A549 (cell line): Measurements from ENCODE around the gene AGFG1. TPM values are rescaled to one million over a fixed set of nuclear protein-coding genes. Genes with fewer than 3 reads are reported as not detected.

Source experiments
- ATAC-seq, 2 experiments: fragments of 200-7000 bp in 1 of 2; fragments of >200 bp in 1 of 2; cut with Nextera tagmentation in 1 of 2; cut with Tn5 transposase in 1 of 2; 3 replicates each; pipeline versions ENCODE4 v1.8.0 to v1.9.1; 2018 to 2020; ENCODE audit warnings: mild to moderate bottlenecking in 1 of 2, moderate library complexity in 1 of 2
- CTCF ChIA-PET: fragments of 300-600 bp; sonication (Branson Sonifier 250); formaldehyde crosslinking; extraction: SDS; loops from one replicate; lab custom pipeline; 2021; ENCODE audit warnings: antibody characterized with exemption, inconsistent platforms; lab: Yijun Ruan, JAX
- POLR2A ChIA-PET: fragments of 350-600 bp; formaldehyde crosslinking; extraction: SDS; loops from one replicate; lab custom pipeline; 2021; ENCODE audit warnings: antibody characterized with exemption, inconsistent platforms; lab: Yijun Ruan, JAX
- DNase-seq, 2 experiments: peaks; one replicate each; pipeline versions ENCODE4 v3.0.0 to v3.0.0-alpha.2; 2011 to 2016; ENCODE audit warnings: low read depth in 1 of 2, low spot score in 1 of 2
- FAIRE-seq: peaks from 2 replicates; lab custom pipeline; 2011; peaks lifted over from hg19 to GRCh38; lab: Jason Lieb, UNC
- H3K27ac ChIP-seq, 2 experiments: fragments of >200 bp; sonication (Bioruptor Twin); formaldehyde crosslinking; 3 replicates each; pipeline ENCODE4 v1.5.1; 2016 to 2017
- H3K4me1 ChIP-seq: fragments of >200 bp; sonication (Bioruptor Twin); formaldehyde crosslinking; 3 replicates; pipeline ENCODE4 v1.6.1; 2016
- H3K4me2 ChIP-seq: fragments of >200 bp; sonication (Bioruptor Twin); formaldehyde crosslinking; 3 replicates; pipeline ENCODE4 v1.6.1; 2016
- H3K4me3 ChIP-seq: fragments of >200 bp; sonication (Bioruptor Twin); formaldehyde crosslinking; 3 replicates; pipeline ENCODE4 v1.5.1; 2016
- H3K9me3 ChIP-seq: fragments of >200 bp; sonication (Bioruptor Twin); formaldehyde crosslinking; 3 replicates; pipeline ENCODE4 v1.6.1; 2016
- BCL3 ChIP-seq: fragments of >200 bp; sonication (Bioruptor Twin); formaldehyde crosslinking; IDR thresholded peaks from 3 replicates; pipeline ENCODE4 v1.6.1; 2016
- BHLHE40 ChIP-seq: IDR thresholded peaks from 2 replicates; pipeline ENCODE4 v1.6.1; 2012; ENCODE audit warnings: low read depth, low read length, inconsistent platforms
- CBX2 ChIP-seq: fragments of 200-600 bp; sonication (generic); IDR thresholded peaks from 2 replicates; pipeline ENCODE4 v1.6.1; 2016; ENCODE audit warnings: low read depth, mild to moderate bottlenecking, borderline replicate concordance
- CHD2 ChIP-seq: fragments of 150-350 bp; IDR thresholded peaks from 2 replicates; pipeline ENCODE4 v1.6.1; 2014; ENCODE audit warnings: low read length; ENCODE audit not compliant: partially characterized antibody
- EHF ChIP-seq: fragments of 250-450 bp; sonication (Bioruptor Pico); IDR thresholded peaks from 2 replicates; pipeline ENCODE4 v1.5.0; 2020; ENCODE audit warnings: mild to moderate bottlenecking
- EP300 ChIP-seq, 2 experiments: fragments of >200 bp; sonication (Bioruptor Twin); formaldehyde crosslinking; IDR thresholded peaks; 2 replicates in 1 of 2; 3 replicates in 1 of 2; pipeline ENCODE4 v1.6.1; 2016 to 2017
- FOSB ChIP-seq: fragments of 250-450 bp; sonication (Bioruptor Pico); IDR thresholded peaks from 2 replicates; pipeline ENCODE4 v1.5.0; 2020; ENCODE audit warnings: mild to moderate bottlenecking, moderate library complexity
- FOSL2 ChIP-seq, 2 experiments: fragments of 450-650 bp in 1 of 2; fragments of >200 bp in 1 of 2; sonication (Bioruptor Twin) in 1 of 2; formaldehyde crosslinking; IDR thresholded peaks; 2 replicates each; pipeline versions ENCODE4 v1.5.0 to v1.6.1; 2016 to 2020; ENCODE audit warnings: mild to moderate bottlenecking in 1 of 2, moderate library complexity in 1 of 2
- FOXS1 ChIP-seq: fragments of 250-450 bp; sonication (Bioruptor Pico); IDR thresholded peaks from 2 replicates; pipeline ENCODE4 v1.5.0; 2020; ENCODE audit warnings: mild to moderate bottlenecking, moderate library complexity
- GATA3 ChIP-seq: IDR thresholded peaks from 2 replicates; pipeline ENCODE4 v1.6.1; 2012; ENCODE audit warnings: borderline replicate concordance
- HDAC2 ChIP-seq: fragments of 200-600 bp; sonication (generic); IDR thresholded peaks from 2 replicates; pipeline ENCODE4 v1.6.1; 2016
- HES2 ChIP-seq: fragments of >200 bp; sonication (Bioruptor Twin); formaldehyde crosslinking; IDR thresholded peaks from 2 replicates; pipeline ENCODE4 v1.6.1; 2016
- HOXA7 ChIP-seq: fragments of 250-450 bp; sonication (Bioruptor Pico); IDR thresholded peaks from 2 replicates; pipeline ENCODE4 v1.5.0; 2020; ENCODE audit warnings: mild to moderate bottlenecking, moderate library complexity
- HOXB5 ChIP-seq: fragments of 250-450 bp; sonication (Bioruptor Pico); IDR thresholded peaks from 2 replicates; pipeline ENCODE4 v1.5.0; 2020; ENCODE audit warnings: mild to moderate bottlenecking, moderate library complexity
- KDM5A ChIP-seq: fragments of 200-600 bp; sonication (generic); IDR thresholded peaks from 2 replicates; pipeline ENCODE4 v1.6.1; 2016; ENCODE audit warnings: antibody characterized with exemption, mild to moderate bottlenecking
- MAFK ChIP-seq: fragments of 450-650 bp; IDR thresholded peaks from 2 replicates; pipeline ENCODE4 v1.6.1; 2014; ENCODE audit not compliant: partially characterized antibody
- MAZ ChIP-seq: fragments of 150-350 bp; IDR thresholded peaks from 2 replicates; pipeline ENCODE4 v1.6.1; 2014; ENCODE audit warnings: antibody characterized with exemption, low read depth, low read length, borderline replicate concordance
- MYC ChIP-seq: IDR thresholded peaks from 2 replicates; pipeline ENCODE4 v1.6.1; 2012; ENCODE audit warnings: mild to moderate bottlenecking, inconsistent platforms, low read length, improper control_type of control experiment, borderline replicate concordance
- PHF8 ChIP-seq: fragments of 200-600 bp; sonication (generic); IDR thresholded peaks from 2 replicates; pipeline ENCODE4 v1.6.1; 2016; ENCODE audit warnings: low read depth, mild to moderate bottlenecking, antibody characterized with exemption, moderate library complexity, borderline replicate concordance
- POLR2A ChIP-seq: IDR thresholded peaks from 2 replicates; pipeline ENCODE4 v1.6.1; 2012; ENCODE audit warnings: mild to moderate bottlenecking, low read length
- POLR2AphosphoS2 ChIP-seq: conservative IDR thresholded peaks from 2 replicates; pipeline ENCODE4 v1.6.1; 2012; ENCODE audit warnings: low read length, improper control_type of control experiment, inconsistent platforms
- RAD21 ChIP-seq, 2 experiments: fragments of >200 bp in 1 of 2; sonication (Bioruptor Twin) in 1 of 2; formaldehyde crosslinking in 1 of 2; IDR thresholded peaks in 1 of 2; conservative IDR thresholded peaks in 1 of 2; 2 replicates in 1 of 2; 3 replicates in 1 of 2; pipeline ENCODE4 v1.6.1; 2012 to 2018; ENCODE audit warnings: inconsistent platforms in 1 of 2
- RARB ChIP-seq: fragments of 250-450 bp; sonication (Bioruptor Pico); IDR thresholded peaks from 2 replicates; pipeline ENCODE4 v1.8.0; 2021; ENCODE audit warnings: mild to moderate bottlenecking, moderate library complexity
- RCOR1 ChIP-seq: fragments of 150-350 bp; IDR thresholded peaks from 2 replicates; pipeline ENCODE4 v1.6.1; 2014; ENCODE audit warnings: antibody characterized with exemption, low read length, low read depth
- RFX5 ChIP-seq: fragments of 450-650 bp; IDR thresholded peaks from 2 replicates; pipeline ENCODE4 v1.7.1; 2014; ENCODE audit warnings: antibody characterized with exemption, mild to moderate bottlenecking, moderate library complexity
- SMC3 ChIP-seq: fragments of >200 bp; sonication (Bioruptor Twin); formaldehyde crosslinking; IDR thresholded peaks from 3 replicates; pipeline ENCODE4 v1.6.1; 2018; ENCODE audit warnings: inconsistent platforms
- SREBF2 ChIP-seq: fragments of 450-650 bp; IDR thresholded peaks from 2 replicates; pipeline ENCODE4 v1.6.1; 2014; ENCODE audit warnings: mild to moderate bottlenecking, moderate library complexity
- TFCP2L1 ChIP-seq: fragments of 250-450 bp; sonication (Bioruptor Pico); IDR thresholded peaks from 2 replicates; pipeline ENCODE4 v1.5.0; 2021; ENCODE audit warnings: mild to moderate bottlenecking
- TP53 ChIP-seq: fragments of 250-450 bp; sonication (Bioruptor Pico); IDR thresholded peaks from 2 replicates; pipeline ENCODE4 v1.5.0; 2021; ENCODE audit warnings: mild to moderate bottlenecking, moderate library complexity
- ZC3H11A ChIP-seq: fragments of 450-650 bp; IDR thresholded peaks from 2 replicates; pipeline ENCODE4 v1.6.1; 2014; ENCODE audit warnings: antibody characterized with exemption, mild to moderate bottlenecking
- WGBS: methylation state at CpG from one replicate; pipeline ENCODE4 v1.1.6; 2017; ENCODE audit errors: missing lambda C conversion rate; 5-methylcytosine and 5-hydroxymethylcytosine counted together
- polyA plus RNA-seq, 4 experiments: library from polyadenylated mRNA; depleted of rRNA in 3 of 4; stranded (reverse); fragments of >200 nt; fragmentation: RNase III in 1 of 4; extraction: RNeasy Plus Mini Kit Qiagen cat#74134 plus additional on column Dnase treatment in 1 of 4; gene quantifications; 2 replicates in 3 of 4; 3 replicates in 1 of 4; pipeline ENCODE4 v1.2.3, GENCODE V29; 2011 to 2017
- TF ChIP-seq, protein P1 (sequence below): IDR thresholded peaks from 2 replicates; pipeline ENCODE4 v1.6.1; 2012
- TF ChIP-seq, protein P2 (sequence below): IDR thresholded peaks from 2 replicates; pipeline ENCODE4 v1.6.1; 2012
- TF ChIP-seq, protein P3 (sequence below): fragments of 250-450 bp; sonication (Bioruptor Pico); IDR thresholded peaks from 2 replicates; pipeline ENCODE4 v1.5.0; 2020; ENCODE audit warnings: low read depth, mild to moderate bottlenecking, moderate library complexity

The AGFG1 gene
- polyA plus RNA-seq, 2 of the 4 experiments (the other 2 are of a cell fraction) = 96.9 to 384 TPM

DNA sequence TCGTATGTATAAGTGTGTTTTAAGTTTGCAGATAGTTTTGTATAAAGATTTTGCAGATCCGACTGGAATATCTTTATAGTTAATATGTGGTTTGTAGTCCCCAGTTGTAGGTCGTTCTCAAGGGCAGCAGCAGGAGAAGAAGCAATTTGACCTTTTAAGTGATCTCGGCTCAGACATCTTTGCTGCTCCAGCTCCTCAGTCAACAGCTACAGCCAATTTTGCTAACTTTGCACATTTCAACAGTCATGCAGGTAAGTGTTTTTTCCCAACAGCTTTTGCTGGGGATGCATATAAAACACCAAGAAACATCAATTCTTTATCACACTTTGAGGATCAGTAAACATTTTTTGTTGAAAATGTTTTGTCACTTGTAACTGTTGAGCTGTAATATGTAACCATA is 52.7 kb downstream of the AGFG1 start:
- WGBS = 83% methylated on average over 4 of the region's 4 CpGs
- no peak for DNase-seq
- Histone ChIP-seq H3K4me1 (peaks cover 34% of the 10 kb centered on the region), H3K27ac (no peak overlapping the region), H3K4me2 (no peak overlapping the region), H3K4me3 (no peak overlapping the region), H3K9me3 (no peaks in the 10 kb centered on the region)
- ChIA-PET POLR2A (no interaction called here), CTCF (no interaction called here)
- no peak for ATAC-seq
- no peak for FAIRE-seq
- TF ChIP-seq CBX2 = no peak
- peak; percentile 93 for TF ChIP-seq MAFK

GRCh38 chr2:227527351-227527750 is 55.4 kb downstream of the AGFG1 start:
- H3K4me1 ChIP-seq = peaks cover 22% of the 10 kb centered on the region; the same call in 2 of the 3 replicates
- no peak overlapping the region for H3K27ac ChIP-seq
- ChIA-PET CTCF (interaction anchor here (1.2 kb wide), 1 partner anchor 121 kb away, joined by 3 read pairs; no protein-coding TSS in a partner anchor), POLR2A (no interaction called here)
- 90% methylated on average over 2 of the region's 2 CpGs for WGBS
- no peak overlapping the region for H3K4me2 ChIP-seq
- H3K4me3 ChIP-seq = no peak overlapping the region
- no peaks in the 10 kb centered on the region for H3K9me3 ChIP-seq
- no peak for DNase-seq
- no peak for ATAC-seq
- FAIRE-seq = no peak
- TF ChIP-seq MAZ (no peak), FOSL2 (IDR thresholded peaks at IDR 0.05) (no peak), FOSL2 (CRISPR knock-in tag; IDR thresholded peaks at IDR 0.05) (no peak), CHD2 (no peak), FOSB (no peak), EP300 (IDR thresholded peaks at IDR 0.05) (no peak), CBX2 (no peak), TP53 (CRISPR knock-in tag) (no peak), HOXA7 (no peak), POLR2A (no peak), SMC3 (no peak), RAD21 (conservative IDR thresholded peaks at IDR 0.05 in 1 of 2, IDR thresholded peaks at IDR 0.05 in 1 of 2) (no peak), BCL3 (no peak), ZC3H11A (no peak), HOXB5 (no peak), KDM5A (no peak), MYC (no peak), RFX5 (no peak)
- TF ChIP-seq, protein P1, sequence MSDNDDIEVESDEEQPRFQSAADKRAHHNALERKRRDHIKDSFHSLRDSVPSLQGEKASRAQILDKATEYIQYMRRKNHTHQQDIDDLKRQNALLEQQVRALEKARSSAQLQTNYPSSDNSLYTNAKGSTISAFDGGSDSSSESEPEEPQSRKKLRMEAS = no peak
- TF ChIP-seq, protein P2, sequence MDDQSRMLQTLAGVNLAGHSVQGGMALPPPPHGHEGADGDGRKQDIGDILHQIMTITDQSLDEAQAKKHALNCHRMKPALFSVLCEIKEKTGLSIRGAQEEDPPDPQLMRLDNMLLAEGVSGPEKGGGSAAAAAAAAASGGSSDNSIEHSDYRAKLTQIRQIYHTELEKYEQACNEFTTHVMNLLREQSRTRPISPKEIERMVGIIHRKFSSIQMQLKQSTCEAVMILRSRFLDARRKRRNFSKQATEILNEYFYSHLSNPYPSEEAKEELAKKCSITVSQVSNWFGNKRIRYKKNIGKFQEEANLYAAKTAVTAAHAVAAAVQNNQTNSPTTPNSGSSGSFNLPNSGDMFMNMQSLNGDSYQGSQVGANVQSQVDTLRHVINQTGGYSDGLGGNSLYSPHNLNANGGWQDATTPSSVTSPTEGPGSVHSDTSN = no peak

DNA sequence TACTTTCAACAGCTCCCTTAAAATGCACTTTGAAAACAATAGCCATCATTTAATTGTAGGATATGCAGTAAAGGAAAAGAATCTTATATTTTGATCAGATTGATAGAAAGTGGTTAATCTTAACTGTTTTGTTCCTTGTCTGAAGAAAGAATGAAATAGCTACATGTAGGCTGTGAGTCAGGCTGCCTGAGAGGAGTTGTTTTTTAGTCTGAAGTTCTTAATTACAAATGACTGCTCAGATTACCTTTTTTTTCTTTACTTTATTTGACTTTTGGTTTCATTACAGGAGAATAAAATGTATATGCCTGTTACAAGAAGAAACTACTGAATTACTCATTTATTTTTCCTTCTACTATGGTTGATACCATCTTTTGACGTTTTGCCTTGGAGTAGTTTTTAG is 56.8 kb downstream of the AGFG1 start:
- POLR2A ChIA-PET = no interaction called here
- Histone ChIP-seq H3K4me3 (no peak overlapping the region), H3K4me1 (peaks cover 14% of the 10 kb centered on the region; the same call in 2 of the 3 replicates), H3K9me3 (no peaks in the 10 kb centered on the region), H3K27ac (no peak overlapping the region), H3K4me2 (no peak overlapping the region)
- DNase-seq (no peak), ATAC-seq (no peak), FAIRE-seq (no peak)
- CTCF ChIA-PET = interaction anchor here (2.8 kb wide), 1 partner anchor 123 kb away, joined by 7 read pairs; no protein-coding TSS in a partner anchor
- TF ChIP-seq FOXS1 (no peak), TP53 (CRISPR knock-in tag) (no peak), POLR2AphosphoS2 (no peak), CHD2 (no peak), RARB (CRISPR knock-in tag) (no peak), BHLHE40 (no peak), HDAC2 (no peak), EP300 (IDR thresholded peaks at IDR 0.05) (no peak), SREBF2 (no peak), TFCP2L1 (CRISPR knock-in tag) (no peak), HOXB5 (no peak), RCOR1 (no peak), EHF (no peak), GATA3 (no peak), HES2 (no peak), PHF8 (no peak)
- TF ChIP-seq, protein P3, sequence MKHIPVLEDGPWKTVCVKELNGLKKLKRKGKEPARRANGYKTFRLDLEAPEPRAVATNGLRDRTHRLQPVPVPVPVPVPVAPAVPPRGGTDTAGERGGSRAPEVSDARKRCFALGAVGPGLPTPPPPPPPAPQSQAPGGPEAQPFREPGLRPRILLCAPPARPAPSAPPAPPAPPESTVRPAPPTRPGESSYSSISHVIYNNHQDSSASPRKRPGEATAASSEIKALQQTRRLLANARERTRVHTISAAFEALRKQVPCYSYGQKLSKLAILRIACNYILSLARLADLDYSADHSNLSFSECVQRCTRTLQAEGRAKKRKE (CRISPR knock-in tag) = no peak
- WGBS = 79% methylated on average over 1 of the region's 1 CpG
